OCI-M1 (cell line): ENCODE results near the gene ARRB1.

ENCODE experiments used
- DNase-seq: peaks from one replicate; lab custom pipeline; 2025; lab: John Stamatoyannopoulos, UW

ARRB1 gene

DNA sequence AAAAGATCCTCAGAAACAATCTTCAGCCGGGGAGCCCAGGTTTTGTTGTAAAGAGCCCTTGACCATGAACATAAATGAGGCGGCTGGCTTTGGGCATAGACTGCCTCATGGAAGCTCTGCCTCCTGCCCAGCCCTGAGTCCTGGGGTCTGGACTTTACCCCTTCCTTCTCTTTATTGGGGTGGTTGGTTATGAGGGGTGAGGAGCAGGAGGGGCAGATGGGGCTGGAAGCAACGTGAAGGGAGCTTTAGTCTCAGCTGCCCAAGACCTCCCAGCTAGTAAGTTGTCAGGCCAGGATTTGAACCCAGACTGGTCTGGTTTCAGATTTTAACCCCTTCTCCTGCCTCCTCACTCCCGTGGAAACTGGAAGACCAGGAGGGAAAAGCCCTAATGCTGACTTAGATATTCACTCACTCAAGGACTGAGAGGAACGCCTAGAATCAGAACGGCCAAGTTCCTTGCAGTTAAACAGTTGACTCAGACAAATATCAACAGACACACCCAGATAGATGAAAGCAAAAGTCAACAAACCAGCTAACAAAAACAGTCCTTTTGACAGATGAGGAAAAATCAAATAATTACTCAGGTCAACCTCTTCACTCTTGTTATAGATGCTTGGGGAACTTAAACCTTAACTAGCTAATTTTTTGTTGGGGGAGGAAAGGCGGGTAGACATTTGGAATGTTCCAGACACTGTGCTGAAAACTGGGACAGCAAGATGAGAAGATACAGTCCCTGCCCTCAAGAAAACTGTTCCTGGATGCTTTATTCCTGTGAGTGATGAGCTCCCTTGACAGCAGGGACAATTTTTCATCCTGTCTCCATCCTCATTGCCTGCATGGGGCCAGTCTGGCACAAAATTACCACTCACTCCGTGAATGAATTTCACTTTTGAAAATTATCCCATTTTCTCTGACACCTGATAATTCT, 20.8 kb upstream of the ARRB1 start:
- DNase-seq = peak; percentile 69

DNA sequence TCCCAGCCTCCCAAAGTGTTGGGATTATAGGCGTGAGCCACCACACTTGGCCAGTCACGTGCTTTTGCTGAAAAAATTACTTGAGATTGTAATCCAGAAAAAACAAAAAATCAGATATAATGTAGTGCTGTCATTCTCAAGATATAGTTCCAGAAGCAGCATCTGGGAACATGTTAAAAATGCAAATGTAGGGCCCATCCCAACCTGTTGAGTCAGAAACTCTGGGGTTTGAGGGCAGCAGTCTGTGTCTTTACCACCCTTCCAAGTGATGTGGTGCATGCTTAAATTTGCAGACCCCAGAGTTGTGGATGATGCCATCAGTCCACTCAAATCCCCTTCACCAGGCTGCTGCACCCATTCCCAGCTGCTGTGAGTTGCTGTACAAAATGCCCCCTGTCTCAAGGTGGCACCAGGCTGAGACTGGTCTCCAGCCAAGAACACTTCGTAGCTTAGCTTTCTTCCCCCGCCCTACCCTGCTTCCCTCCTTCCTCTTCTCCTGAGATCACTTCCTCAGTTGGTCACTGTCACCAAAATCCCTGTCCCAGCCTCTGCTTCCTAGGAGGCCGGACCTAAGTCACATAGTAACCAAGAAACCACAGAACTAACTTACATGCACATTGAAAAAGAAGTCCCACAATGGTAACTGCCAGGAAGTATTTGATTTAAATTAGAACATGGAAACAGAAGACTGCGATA, 18.2 kb upstream of the ARRB1 start:
- DNase-seq = peak; percentile 94

DNA sequence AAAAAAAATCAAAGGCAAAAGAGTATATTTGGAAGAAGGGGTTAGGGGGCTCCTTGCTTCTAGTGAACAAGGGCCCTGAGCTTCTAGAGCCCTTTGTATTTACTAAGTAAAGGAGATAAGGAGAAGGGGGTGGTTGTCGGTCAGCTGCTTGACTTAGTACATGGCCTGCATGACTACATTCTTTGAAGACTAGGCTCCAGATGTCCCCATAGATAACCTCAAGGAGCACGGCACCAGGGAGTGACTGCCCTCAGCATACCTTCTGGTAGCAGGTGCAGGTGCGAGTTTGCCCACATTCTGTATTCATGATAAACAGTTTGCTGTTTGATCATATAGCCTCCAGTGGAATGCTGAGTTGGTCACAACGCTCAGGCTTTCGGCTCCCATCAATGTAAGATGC, 15.4 kb upstream of the ARRB1 start:
- peak; percentile 63 for DNase-seq

DNA sequence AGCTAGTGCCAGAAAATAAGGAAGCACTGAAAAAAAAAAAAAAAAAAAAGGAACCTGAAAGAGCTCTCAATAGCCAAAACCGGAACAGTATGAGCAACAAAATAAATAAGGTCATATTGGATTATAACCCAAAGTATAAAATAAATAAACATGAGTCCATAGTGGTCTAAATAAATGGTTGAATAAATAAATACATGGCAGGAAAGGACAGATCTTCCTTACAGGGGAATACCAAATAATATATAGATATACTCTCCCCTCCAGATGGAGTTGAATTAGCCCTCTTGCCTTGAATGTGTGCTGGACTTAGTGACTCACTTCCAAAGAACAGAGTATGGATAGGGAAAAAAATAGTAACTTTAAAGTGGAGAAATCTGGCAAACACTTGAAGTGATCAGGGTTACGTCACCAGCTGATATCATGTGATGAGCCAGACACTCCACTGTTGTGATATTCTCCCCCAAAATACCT, 14.3 kb upstream of the ARRB1 start:
- no peak for DNase-seq

DNA sequence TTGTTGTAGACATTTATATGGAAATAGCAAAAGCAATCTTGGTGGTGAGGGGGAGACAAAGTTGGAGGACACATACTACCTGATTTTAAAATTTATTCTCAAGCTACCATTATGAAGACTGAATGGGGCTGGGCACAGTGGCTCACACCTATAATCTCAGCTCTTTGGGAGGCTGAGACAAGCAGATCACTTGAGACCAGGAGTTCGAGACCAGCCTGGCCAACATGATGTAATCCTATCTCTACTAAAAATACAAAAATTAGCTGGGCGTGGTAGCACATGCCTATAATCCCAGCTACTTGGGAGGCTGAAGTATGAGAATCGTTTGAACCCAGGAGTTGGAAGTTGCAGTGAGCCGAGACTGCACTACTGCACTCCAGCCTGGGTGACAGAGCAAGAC, 10.8 kb upstream of the ARRB1 start:
- peak; percentile 62 for DNase-seq

DNA sequence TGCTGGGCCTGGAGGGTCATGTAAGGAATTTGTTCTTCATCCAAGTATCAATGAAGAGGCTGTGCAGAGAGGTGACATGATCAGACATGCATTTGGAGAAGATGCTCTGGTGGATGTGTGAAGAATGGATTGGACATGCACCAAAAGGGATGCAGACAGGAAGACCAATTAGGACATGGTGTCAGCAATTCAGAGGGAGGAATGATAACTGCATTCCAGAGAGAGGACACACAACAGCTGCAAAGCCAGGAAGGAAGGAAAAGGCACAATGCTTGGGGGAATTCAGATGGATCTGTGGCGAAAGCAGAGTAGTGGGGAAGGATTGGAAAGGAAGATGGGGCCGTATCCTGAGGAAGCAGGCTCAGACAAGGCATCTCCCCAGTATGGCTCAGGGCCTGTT, 5.2 kb upstream of the ARRB1 start:
- no peak for DNase-seq

DNA sequence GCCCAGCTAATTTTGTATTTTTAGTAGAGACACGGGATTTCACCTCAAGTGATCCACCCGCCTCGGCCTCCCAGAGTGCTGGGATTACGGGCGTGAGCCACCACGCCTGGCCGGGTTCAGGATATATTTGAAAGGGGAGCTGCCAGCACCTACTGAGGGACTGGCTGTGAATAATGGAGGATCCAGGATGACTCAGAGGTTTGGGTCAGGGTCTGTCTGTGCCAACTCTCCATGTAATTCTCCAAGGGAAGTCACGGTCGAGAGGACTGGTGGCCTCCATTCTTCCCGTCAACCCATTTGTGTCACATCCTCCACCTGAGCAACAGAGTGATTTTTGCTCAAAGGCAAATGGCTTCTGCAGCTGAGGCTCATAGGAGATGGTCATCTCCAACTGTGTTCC, 3.6 kb upstream of the ARRB1 start:
- DNase-seq = no peak

DNA sequence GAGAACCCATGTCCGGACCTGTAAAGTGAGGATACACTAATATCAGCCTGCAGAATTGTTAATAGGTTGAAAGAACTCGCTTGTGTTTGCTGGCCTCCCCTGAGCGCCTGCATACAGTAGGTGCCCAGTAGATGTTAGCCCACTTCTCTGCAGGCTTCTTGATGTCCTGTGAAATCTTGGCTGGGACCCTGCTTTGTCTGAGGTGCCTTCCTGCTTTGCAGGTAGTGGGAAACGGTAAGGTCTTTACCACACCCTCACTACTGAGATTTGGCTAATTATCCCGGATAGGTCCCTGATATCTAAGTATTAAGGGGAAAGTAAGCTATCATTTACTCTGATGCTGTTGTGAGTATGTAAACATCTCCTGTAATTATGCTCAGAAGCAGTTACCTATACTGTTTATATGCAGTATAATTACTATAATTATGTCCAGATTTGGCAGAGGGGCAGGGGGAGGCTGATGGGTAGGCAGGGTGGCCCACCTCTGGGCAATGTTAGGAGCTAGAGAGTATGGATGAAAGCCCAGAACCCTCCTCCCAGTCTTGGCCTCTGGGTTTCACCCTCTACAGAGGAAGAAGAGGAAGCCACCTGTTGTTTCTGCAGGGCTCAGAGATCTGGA, 1.2 kb upstream of the ARRB1 start:
- DNase-seq = no peak

DNA sequence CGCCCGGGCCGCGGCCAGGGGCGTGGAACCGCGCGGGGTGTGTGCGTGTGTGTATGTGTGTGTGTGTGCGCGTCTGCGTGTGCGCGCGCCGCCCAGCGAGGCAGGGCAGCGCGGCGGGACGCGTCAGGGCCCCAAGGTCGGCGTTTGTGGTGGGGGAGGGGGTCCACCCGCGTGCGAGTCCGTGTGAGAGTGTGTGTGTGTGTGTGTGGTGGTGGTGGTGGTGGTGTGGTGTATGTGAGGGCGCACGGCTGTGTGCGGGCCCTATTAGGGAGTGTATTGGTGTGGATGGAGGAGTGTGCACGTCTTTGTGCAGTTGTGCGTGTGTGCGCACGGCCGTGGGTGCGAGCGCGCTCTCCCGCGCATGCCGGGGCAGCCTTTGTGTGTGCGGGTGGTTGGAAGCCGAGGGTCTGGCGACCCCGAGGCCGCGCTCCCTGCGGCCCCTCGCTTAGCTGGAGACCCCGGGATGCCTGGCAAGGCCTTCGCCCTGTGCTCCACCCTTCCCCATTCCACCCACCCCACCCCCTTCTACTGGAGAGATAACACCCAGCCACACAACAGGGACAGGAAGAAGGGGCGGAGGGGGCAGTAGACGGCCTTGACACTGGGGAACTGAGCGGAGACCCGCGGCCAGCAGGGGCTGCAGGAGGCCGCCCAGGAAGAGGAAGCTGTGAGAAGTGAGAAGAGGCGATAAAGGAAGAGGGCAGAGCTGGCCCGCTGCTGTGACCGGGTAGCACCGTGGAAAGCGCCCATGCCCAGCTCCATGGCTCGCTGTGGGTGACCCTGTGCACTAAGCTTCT, 528 bp upstream of the ARRB1 start:
- DNase-seq = peak; percentile 99

DNA sequence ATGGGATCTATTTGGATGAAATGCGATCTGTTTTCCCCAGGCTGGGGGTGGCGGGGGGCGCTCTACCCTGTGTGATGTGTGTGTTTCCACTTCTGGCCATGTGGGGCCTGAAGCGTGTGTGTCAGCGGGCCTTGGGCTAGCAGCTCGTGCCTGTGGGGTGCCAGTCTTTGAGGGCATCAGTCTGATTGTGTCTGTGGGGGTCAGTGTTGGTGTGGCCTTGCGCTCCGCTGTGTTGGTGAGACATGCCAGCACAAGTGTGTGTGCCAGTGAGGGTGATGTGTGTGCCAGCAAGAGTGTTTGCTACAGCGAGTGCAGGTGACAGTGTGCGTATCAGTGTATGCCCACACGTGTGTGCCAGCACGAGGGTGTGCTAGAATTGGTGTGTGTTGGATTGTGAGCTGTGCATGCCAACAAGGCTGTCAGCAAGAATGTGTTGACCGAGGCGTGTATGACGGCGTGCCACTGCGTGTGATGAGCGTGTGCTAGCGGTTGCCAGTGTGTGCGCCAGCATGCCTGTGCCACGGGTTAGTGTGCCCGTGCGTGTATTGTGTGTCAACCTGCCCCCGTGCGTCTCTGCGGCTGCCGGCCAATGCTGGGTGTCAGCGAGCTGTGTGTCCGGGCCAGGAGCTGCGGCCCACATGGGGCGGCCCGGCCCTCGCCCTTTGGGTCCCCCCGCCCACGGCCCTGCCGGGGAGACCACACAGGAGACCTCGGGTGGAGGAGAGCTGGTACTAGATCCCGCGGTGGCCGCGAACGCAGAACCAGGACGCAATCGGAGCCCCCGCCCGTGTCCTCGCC, 519 bp downstream of the ARRB1 start:
- DNase-seq = peak; percentile 90

DNA sequence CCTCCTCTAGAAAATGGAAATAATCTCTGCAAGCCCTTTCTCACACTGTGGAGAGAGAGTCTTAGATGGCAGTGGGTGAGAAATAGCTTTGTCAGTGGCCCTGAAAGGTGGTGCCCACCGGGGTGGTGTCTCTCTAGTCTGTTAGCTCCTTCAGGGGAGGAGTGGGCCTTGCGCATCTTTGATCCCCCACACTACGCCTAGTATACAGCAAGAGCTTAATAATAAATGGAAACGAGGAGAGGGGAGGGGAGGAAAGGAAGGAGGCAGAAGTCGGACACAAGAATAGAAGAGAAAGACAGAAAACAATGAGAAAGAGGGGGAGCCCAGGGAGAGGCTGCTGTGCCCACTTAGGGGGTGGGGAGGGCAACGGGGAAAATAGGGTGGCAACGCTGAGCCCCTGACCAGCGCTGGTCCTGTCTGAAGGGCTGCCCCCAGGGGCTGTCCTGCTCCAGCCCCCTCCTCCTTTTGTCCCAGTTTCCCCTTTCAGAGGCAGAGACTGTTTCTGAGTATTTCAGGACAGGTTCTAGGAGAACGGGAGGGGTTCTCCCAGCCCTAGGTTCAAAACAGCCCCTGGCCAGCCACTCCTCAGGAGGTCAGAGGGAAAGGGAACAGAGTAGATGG, 1.2 kb downstream of the ARRB1 start:
- DNase-seq = no peak

DNA sequence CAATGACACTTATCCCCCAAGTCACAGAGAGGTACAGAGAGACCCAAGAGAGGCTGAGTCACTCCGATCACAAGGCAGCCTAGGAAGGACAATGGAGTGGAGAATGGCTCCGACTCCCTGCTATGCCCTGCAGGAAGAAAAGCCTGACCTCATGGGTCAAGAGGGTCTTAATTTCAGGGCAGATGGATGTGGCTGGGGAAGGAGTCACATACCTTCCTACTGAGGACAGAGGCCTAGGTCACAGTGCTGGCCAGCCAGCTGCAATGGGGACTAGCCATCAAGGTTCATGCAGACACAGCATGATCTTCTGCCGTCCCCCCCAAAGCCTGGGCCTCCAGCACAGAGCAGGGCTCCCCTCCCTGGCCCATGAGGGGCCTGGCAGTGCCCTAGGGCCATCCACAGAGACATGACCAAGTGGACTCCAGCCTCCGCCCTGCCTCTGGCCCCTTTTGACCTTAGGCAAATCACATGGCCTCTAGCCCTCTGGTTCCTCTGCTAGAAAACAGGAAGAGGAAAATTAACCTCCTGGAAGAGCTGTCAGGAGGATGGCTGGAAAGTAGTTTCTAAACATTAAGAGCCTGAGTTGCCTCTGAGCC, 1.8 kb downstream of the ARRB1 start:
- DNase-seq = peak; percentile 82

DNA sequence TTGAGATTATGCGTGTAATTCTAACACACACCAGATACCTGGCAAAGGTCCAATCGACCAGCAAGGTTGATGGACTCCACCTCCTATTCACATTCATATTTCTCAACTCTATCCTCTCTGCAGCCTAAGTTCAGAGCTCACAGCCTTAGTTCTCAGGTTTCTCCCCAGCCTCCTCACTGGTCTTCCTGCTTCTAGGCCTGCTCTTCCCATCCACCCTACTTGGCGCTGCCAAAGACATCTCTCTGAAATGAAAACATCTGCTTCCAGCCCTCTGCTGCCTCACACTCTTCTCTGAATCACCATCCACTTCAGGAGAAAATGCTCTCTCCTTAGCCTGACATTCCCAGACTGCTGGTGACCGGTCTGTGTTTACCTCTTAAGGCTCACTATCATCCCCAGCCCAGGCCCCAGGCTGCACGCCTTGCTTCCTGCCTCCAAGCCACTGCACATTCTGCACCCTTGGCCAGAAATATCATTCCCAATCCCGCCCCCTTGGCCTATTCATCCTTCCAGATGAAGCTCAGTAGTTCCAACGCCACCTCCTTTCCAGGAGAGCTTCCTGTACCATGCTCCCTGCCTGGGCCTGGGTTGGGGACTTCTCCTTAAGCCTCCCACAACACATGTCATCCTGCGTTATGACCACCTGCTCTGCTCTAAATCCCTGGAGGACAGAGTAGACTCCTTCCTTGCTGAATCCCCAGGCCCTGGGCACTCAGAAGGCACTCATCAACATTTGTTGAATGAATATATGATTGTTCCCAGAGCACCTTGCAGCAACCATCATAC, 3.5 kb downstream of the ARRB1 start:
- no peak for DNase-seq

DNA sequence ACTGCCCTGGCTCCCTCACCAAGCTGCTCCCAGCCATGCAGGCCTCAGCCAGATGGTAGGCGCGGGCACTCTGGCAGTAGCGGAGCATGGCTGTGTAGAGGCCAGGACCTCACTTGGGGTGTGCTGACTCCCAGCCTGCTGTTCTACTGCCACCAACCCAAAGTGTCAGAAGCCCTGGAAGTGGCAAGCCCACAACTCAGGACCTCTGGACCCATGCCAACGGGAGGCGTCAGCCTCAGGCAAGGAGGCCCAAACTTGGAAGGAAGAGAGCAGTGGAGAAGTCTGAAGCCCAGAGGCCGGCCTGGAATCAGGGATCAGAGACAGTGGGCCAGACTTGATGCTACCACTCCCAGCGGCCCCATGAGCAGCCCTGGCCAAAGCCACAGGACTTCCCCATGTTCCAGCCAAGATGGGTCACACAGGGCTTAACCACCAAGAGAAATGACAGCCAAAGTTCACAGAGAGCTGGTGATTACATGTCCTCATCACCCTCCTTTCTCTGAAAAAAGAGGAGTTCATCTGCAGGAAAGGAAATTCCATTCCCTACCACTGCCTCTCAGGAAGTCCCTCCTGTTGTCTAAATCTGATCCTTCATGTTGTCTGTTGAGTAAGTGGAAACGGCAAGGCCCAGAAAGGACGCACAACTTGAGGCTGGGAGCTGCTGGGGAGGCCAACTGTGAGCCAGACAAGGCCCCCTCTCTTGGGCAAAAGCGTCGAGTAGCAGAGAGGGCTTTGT, 4.4 kb downstream of the ARRB1 start:
- no peak for DNase-seq

DNA sequence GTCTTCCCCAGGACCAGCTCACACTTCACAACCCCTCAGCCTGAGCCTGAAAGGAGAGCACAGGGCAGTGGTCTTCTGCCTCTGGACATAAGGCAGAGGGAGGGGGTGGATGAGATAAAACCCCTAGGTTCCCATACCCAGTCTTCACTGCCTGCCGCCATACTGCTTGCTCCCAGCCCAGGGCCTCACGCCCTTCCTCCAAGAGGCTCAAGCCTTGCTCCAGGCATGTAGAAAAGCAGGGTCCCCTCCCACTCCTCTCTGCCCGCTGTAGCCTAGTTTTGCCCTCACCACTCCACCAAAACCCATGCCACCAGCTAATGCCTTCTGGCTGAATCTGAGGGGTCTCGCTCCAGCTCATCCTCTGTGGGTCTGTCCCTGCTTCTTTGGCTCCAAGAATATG, 5.2 kb downstream of the ARRB1 start:
- DNase-seq = no peak

DNA sequence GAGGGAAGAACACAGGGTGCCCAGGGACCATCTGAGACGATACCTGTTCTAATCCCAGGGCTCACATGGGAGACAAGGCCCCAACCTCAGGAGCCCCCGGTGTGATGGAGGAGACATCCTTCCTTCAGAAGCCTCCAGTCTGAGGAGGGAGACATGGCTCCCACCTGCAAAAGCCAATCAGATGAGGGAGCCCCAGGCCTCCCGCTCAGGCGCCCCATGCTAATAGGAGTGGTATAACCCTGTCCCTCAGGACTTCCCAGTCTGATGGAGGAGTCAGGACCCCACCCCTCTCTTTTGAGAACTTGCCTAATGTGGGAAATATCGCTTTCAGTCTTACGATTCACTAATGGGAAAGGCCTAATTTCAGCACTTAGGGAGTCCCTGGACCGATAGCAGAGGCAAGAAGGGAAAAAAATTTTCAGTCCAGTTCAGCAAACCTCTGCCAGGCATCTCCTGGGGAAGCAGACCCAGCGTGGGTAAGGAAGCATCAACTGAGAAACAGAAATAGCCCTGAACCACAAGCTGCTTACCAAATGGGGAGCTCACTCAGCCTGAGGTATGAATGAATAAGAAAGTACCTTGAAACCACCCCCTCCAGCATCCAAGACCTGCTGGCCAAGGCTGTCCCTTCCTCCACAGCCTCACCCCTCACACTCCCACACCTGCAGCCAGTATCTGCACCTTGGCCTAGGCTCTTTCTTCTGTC, 5.9 kb downstream of the ARRB1 start:
- no peak for DNase-seq

DNA sequence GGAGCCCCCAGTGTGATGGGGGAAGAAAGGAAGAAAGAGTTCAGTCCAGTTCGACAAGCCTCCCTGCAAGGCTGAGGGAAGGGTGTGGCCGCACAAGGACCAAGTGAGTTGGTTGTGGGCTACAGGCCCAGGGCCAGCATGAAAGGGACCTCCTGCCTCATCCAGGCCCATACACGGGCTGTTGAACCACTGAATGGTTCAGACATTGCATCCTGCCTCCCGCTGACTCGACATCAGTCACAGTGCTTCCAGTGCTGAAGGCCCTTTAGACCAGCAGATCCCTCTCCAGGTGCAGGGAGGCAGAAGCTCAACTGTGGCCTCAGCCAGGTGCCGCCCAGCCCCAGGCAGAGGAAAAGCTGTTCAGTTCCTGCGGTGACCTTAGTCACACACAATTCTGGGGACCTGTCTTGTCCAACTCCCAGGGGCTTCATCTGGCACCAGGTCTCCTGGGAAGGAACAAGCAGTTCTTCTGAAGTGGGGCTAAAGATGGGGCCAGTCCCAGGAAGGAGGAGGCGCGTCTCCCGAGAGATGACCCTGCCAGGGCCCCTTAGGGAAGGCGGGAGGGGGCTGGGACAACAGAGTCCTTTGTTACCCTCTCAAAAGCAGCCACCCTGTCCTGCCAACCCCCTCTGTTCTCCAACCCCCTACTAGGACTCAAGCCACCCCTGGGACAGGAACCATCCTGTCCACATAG, 6.6 kb downstream of the ARRB1 start:
- DNase-seq = no peak

DNA sequence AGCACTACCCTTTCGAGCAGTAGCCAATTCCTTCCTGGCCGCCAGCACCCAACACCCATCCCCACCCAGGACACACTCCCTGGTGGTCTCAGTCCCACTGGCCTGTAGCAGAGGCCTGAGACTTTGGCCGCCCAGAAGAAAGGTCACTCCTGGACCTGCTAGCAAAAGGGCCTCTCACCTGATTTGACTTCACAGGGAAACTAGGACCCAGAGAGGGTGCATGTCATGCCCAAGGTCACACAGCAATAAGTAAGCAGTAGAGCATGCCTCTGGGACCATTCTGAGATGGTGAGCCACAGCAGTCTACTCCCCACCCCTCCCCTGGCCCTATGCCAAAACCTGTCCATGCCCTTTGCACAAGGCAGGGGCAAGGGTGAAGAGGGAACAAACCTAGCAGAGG, 7.3 kb downstream of the ARRB1 start:
- DNase-seq = no peak
